ENCODE results near the gene TECPR2.
"Not testable (repeated sequence)": the region's sequence is repeated elsewhere in the genome, so short reads cannot be mapped to it uniquely, and the experiment has no call there.

TECPR2 gene

DNA sequence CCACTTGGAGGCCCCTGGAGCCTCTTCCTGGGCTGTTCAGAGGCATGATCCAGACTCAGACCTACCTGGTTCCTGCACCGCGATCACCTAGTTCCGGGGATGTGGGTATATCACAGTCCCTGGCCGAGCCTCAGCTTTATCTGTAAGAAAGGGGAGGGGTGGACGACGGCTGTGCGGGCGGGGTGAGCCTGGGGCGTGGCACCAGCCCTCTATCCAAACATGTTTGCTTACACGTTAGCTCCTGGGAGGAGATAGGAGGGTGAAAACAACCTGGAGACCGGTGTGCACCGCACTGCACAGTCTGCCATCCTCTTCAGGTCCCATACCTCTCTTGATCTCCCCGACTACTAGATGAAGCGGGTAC lies 145.7 kb downstream of the TECPR2 start:
- no peak for DNase-seq (ENCODE audit: low read depth in 1 of 2, low spot score in 1 of 2)

DNA sequence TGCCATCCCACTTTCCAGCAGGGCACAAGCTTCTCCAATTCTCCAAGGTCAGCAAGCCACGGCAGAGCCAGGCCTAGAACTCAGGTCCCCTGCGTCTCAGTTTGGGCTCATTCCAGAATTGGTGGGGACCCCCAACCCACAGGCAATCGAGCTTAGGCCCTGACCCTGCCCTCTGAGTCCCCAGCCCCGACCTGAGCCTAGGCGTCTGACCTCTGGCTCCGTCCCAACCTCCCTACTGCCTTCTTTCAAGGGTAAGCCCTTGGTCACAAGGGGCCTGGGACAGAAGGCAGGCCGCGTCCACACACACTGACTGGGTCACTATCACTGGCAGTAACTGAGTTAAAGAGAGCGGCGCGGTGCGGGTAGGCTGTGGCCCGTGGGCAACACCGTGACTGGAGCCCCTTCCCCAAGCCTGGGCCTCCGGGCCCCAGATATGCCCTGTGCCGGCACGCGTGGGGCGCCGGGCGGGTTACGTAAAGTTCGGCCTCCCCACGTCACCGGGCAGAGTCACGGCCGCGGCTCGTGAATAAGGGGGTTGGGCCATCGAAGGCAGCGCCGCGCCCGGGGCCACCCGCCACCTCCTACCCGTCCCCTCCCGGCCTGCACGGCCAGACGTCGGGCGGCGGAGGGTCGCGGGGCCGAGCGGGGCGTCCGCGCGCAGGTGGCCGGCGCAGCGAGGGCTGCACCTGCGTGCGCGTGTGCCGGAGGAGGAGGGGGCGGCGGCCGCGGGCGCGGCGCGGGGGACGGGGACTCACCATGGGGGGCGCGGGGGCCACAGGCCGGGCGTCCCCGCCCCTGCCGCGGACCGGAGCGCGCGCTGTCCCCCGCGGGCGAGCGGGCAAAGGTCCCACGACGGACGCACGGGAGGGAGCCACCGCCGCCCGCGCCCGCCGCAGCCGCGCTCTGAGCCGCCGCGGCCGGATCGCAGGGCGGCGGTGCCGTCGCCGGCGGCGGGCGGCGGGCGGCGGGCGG lies 146.3 kb downstream of the TECPR2 start:
- DNase-seq (ENCODE audit: low read depth in 1 of 2, low spot score in 1 of 2): no peak

DNA sequence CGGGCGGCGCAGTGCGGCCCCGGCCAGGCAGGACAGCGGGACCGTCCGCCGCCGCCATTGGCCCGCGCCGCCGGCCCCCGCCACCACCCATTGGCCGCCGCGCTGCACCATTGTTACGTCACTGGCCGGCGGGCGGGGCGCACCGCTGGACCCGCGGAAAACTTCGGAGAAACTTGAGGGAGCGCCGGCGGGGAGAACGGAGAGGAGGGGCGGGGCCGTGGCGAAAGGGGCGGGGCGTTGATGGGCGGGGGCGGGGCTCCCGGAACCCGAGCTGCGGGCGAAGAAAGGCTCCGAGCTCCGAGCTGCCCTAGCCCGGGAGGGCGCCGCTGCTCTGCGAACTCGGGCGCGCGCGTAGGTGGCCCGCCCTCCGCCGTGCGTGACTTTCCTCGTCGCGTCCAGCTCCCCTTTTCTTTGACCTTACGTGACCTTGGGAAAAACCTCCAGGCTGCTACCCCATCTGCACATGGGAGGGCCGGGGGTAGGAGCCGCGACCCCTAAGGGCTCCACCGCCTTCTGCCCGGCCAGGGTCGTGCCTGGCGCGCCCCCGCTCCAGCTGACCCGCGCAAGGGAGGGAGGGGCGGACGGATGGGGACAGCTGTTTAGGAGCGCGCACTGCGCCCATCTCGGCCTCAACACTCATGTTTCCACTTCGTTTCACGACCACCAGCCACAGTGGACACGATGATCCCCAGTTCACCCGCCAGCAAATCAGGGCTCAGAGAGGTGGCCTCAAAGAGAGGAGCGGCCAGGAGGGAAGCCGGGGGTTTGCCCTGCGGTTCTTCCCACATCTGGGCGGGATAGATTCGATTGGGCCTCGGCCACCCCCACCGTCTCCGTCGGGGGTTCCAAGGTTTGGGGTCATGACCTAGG lies 147.2 kb downstream of the TECPR2 start, which contains the start of gene ANKRD9:
Gene ANKRD9 (minus strand): TSS at position 31 of the 870 bp plus-strand sequence. CDS start 1,887 bp downstream, outside the sequence.
- DNase-seq (ENCODE audit: low read depth in 1 of 2, low spot score in 1 of 2): peak; percentile 79 to 89

DNA sequence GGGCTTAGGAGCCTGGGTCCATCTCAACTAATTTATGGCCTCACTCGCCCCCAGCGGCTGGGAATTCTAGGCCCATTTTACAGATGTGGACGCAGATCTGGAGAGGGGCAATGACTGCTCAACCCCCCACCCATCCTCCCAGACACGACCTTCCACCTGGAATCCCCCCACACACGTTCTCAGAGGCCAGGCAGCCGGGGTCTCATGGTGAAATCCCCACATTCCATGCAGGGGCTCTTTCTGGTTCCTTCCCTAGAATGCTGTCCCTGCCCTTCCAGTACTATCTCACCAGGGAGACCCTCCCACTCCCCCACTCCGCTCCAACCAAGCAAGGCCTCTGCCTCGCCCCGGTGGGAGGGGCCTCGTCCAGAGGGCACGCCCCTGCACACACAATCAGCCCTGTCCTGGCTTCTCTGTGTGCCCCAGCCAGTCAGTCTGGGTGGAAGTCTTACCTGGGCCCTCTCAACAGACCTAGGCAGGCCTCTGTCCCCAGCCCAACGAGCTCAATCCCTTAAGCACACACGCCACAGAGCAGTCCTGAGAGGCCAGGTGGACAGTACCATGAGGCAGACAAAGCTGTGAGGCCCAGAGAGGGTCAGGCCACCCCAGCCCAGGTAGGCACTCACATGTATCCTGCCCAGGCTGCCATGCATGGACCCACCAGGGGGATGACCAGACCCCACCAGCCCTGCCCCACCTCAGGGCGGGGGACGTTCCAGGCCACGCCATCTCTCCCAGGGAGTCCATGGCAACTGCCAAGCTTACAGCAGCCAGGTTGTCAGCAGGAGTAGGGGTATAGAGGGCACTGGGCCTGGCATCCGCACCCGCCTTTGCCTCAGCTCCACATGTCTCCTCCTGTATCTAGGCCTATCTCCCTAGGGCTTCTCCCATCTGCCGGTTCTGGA lies 148.1 kb downstream of the TECPR2 start:
- DNase-seq (ENCODE audit: low read depth in 1 of 2, low spot score in 1 of 2): no peak

DNA sequence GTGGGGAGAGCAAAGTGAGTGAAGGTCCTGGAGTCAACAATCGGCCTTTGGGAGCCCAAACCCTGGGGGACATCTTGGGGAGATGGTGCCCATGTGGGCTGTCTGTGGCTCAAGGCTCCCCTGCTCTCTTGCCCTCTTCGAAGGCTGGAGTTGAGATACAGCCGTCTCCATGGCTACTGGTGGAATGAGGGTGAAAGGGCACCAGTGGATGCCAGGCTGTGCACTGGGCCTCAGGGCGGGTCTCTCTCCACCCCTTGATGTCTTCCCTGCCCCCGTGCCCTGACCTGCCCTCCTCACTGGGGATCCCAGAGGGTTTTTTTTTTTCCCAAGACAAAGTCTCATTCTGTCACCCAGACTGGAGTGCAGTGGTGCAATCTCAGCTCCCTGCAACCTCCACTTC lies 148.8 kb downstream of the TECPR2 start:
- DNase-seq (ENCODE audit: low read depth in 1 of 2, low spot score in 1 of 2): no peak

DNA sequence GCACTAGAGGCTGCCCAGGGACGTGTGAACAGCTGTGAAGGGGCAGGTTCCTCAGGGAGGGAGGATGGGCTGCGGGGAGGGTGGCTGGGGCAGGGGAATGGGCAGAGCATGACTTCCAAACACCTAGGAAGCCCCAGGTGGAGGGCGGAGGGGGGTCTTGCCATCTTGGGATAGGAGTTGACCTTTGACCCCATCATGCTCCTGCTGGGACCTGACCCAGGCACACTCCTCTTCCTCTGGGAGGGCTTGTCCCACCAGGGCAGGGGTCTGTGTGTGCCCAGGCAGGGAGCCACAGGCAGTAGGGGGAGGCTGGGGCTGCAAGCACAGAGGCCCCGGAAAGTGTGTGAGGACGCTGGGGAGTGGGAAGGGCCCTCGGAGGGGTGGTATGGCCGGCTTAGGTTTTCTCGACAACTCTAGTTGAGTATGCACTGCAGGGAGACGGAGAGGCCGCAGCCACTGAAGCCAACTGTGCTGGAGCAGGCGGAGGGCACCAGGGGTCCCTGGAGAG lies 150.1 kb downstream of the TECPR2 start:
- DNase-seq (ENCODE audit: low read depth in 1 of 2, low spot score in 1 of 2): no peak

DNA sequence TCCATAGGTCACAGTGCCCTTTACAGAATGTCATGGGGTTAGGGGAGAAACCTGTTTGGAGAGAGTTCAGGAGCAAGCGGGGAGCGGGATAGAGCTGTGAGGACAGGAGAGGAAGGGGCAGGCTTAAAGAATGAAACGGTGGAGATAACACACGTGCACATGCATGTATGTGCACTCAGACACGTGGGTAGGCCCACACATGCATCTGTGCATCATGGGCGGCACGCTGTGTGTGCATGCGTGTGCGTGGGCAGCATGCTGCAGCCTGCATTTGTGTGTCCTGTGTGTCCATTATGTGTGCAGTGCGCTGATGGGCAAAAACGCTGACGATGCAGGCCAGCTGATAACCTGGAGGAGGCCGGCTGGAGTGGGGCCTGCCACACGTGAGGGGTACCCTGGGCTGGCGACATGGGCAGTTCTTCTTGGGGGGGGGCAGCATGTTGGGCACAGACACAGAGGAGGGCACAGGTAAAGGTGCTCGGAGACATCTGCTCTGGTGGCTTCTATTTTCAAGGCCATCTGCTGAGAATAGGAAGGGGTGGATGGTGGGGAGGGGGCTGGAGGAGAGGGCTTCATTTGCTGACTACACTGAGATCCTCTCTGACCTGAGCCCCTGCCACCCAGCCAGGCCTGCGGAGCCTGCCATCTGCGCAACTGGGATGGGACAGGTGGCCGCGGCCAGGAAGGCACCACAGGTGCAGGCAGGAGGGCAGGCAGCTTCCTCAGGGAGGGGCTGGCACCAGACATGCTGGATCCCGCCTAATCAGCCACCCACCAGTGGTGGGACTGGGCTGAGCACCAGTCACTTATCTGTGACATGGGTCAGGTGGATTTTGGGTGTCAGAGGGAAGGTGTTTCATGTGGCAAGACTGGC lies 151.4 kb downstream of the TECPR2 start:
- DNase-seq (ENCODE audit: low read depth in 1 of 2, low spot score in 1 of 2): no peak

DNA sequence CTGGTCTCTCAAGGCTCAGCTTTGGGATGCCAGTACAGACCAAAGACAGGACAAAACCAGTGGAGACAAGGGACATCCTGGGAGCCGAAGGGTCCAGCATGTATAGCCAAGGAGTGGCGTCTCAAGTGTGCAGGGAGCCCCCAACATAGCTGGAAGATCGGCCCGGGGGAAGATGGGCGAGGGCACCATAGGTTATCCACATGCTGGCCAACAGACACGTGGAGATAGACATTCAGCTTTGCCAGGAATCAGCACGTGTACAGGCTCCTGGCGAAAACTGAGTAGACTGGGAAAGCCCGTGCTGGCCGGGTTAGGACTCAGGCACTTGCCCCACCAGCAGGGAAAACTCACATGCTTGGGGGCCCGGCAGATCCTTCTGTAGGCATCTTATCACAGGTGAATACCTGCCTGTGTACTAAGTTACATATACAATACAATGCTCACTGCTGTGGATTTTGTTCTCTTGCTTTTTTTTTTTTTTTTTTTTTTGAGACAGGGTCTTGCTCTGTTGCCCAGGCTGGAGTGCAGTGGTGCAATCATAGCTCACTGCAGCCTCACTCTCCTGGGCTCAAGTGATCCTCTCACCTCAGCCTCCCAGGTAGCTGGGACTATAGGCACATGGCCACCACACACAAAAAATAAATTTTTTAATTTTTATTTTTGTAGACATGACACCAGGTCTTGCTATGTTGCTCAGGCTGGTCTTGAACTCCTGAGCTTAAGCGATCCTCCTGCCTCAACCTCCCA lies 152.4 kb downstream of the TECPR2 start:
- no peak for DNase-seq (ENCODE audit: low read depth in 1 of 2, low spot score in 1 of 2)

DNA sequence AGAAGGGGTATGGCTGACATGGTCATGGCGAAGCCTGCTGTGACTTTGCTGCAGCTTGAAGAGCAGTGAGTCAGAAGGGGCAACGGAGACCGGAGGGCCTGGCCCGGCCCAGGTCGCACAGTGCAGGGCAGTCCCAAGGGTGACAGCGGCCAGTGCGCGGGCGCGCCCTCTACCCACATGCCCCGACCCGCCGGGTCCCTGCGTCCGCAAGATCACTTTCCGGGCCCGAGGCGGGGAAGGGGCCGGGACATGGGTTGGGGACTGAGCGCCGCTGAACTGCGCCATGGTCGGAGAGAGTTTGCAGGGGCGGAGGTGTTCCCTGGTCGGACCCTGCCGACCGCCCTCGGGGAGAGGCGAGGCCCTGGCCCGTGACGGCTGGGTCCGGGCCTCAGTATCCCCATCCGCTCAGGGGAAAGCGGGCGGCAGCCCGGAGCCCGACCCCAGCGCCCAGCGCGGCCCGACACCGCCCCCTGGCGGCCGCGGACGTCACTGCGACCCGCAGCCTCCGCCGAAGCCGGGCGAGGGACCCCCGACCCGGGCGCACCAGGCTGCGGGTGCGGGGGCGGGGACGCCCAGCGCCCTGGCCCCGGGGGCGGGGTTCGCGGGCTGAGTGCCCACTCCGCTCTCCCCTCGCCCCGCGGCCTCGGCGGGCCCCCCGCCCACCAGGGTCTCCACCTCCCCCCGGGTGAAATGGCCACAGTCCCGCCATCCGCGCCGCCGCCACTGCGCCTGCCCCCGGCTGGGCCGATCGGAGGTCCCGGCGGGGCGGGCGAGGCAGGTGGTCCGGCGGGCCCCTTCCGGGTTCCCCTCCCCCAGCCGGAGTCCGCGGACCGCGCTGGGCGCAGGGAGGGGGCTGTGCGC lies 154.0 kb downstream of the TECPR2 start:
- DNase-seq (ENCODE audit: low read depth in 1 of 2, low spot score in 1 of 2): peak; percentile 38 to 44

DNA sequence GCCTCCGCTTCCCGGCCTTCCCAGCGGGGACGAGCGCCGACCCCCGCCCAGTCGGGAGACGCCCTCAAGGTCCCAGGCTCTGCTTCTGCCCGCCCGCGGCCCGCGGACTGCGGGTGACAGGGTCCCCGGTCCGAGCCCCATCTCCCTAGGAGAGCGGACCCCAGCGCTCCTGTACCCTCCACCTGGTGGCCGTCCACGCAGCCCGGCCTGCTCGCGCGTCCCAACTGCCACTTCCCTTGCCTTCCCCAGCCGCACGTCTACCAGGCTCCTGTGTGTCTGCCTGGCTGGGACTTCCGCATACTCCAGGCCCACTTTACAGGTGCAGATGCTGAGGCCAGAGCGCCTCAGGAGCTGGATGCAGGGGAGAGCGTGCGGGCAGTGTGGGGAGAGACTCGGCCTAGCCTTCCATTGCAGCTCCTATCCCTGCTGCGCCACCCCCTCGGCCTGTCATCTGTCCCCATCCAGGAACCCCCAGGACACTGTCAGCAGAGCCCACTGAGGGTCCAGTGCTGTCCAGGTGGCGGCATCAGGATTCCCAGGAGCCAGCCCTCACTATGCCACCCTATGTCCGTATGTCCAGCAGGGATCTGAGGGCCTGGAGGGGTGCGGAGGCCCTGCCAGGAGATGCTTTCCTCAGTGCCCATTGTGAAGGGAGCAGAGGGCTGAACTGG lies 154.8 kb downstream of the TECPR2 start:
- DNase-seq (ENCODE audit: low read depth in 1 of 2, low spot score in 1 of 2): no peak

DNA sequence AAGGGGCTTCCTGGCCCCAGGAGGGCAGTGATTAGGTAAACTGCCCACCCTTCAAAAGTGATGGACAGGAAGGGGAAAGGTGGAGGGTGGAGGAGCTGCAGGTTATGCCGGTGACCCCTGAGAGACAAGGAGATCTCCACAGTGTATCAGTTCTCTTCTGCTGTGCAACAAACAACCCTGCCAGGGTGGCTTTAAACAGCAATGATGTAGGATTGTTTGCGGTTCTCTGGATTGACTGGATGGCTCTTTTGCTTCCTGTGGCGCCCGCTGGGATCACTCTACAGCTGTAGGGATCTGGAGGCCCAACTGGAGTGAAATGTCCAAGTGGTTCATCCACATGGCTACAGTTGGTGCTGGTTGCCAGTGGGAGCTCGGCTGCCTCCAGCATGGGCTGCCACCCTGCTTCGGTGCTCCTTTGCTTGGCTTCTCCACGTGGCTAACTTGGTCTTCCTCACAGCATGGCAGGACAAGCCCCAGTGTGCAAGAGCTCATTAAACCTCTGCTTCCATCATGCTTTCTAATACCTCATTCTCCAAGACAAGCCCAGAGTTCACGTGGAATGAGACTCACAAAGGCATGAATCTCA lies 155.4 kb downstream of the TECPR2 start:
- DNase-seq (ENCODE audit: low read depth in 1 of 2, low spot score in 1 of 2): no peak

DNA sequence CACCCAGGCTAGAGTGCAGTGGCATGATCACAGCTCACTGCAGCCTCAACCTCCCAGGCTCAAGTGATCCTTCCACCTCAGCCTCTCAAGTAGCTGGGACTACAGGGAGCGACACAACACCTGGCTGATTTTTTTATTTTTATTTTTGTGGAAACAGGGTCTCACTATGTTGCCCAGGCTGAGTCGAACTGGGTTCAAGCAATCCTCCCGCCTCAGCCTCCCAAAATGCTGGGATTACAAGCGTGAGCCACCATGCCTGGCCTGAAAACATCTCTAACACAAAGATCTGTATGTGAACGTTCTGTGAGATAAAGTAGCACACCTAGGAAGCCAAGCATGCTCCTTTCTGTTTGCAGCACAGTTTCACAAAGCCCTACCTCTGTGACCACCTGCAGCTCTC lies 157.0 kb downstream of the TECPR2 start:
- DNase-seq (ENCODE audit: low read depth in 1 of 2, low spot score in 1 of 2): not testable (repeated sequence)

DNA sequence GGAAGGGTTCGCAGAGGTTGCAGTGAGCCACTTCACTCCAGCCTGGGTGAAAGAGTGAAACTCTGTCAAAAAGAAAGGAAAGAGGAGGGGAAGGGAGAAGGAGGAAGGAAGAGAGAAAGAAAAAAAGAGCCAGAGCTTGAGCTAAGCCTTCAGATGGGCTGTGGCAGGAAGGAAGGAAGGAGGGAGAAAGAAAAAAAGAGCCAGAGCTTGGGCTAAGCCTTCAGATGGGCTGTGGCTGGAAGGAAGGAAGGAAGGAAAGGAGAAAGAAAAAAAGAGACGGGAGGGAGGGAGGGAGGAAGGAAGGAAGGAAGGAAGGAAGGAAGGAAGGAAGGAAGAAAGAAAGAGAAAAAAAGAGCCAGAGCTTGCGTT lies 160.4 kb downstream of the TECPR2 start:
- DNase-seq (ENCODE audit: low read depth in 1 of 2, low spot score in 1 of 2): no peak

DNA sequence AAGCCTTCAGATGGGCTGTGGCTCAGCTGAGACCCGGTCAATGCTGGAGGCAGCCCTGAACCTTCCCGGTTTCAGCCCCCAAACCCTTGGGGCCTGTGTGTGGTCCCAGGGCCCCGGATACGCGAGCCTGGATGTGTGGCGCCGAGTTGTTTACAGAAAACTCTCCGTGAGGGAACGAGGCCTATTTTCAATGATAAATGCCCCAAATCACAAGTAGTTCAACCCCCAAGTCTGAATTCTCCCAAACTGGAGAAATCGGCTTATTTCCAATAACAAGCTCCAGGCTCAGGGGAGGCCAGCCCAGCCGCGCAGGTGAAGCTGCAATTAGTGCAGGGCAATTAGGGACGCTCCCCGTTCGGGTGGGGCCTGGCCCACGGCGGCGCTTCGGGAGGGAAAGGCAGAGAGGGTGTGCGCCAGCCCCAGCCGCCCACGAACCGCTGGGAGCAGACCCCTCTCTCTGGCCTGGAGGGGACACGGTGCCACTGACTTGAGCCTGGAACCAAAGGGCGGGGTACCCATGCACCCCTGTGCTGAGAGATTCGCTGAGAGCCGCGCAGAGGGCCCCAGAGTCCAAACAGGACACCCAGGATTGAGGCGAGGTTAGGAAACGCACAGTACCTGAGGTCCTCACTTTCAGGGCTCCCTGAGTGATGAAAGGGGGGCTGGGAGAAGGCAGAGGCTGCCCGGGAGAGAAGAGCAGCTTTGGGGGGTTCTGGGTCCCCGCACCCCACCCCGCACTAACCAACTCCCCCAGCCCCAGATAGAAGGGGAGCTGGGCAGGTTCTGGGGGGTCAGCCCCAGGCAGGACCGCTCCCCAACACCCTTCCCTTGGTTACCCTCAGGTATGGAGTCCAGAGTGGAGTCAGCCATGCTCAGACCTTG lies 161.1 kb downstream of the TECPR2 start:
- DNase-seq (ENCODE audit: low read depth in 1 of 2, low spot score in 1 of 2): no peak

DNA sequence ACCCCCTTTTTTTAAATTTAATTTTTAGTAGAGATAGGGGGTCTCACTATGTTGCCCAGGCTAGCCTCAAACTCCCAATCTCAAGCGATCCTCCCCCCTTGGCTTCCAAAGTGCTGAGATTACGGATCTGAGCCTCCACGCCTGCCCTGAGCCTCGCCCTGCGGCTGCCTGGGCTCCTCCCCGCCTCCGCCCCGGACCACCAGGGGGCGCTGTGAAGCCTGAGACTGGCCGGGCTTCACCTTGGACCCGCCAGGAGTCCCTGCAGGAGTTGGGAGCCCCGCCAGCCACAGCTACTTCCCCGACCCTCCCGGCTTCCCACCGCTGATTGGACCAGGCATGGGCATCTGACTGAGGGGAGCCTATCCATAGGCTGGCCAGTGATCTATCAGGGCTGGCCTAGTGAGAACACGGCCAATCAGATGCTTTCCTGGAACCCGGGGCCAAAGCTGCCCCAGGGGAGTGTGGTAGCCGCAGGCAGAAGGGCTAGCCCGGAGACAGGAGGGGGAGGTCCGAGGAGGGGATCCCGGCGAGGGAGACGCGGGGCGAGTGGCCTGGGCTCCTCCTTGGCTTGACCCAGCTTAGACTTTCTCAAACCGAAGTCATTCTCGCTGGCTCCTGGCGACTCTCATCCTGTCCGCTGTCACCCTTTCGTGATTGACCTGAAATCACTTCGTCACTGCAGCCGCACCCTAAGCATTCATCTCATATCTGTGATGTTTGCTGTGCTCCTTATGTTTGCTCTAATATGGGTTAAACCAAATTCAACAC lies 161.9 kb downstream of the TECPR2 start:
- DNase-seq (ENCODE audit: low read depth in 1 of 2, low spot score in 1 of 2): peak; percentile 88 to 93
